ENCODE data around the gene SLF2. TPM values are rescaled to one million over a fixed set of nuclear protein-coding genes. Genes with fewer than 3 reads are reported as not detected.

SLF2 gene
- total and polyA plus RNA-seq, 9 of the 15 experiments (the other 6 are each of a cell fraction or from before 2014, with no cell fraction given) = 1.7 to 18.4 (median 7.8) TPM

DNA sequence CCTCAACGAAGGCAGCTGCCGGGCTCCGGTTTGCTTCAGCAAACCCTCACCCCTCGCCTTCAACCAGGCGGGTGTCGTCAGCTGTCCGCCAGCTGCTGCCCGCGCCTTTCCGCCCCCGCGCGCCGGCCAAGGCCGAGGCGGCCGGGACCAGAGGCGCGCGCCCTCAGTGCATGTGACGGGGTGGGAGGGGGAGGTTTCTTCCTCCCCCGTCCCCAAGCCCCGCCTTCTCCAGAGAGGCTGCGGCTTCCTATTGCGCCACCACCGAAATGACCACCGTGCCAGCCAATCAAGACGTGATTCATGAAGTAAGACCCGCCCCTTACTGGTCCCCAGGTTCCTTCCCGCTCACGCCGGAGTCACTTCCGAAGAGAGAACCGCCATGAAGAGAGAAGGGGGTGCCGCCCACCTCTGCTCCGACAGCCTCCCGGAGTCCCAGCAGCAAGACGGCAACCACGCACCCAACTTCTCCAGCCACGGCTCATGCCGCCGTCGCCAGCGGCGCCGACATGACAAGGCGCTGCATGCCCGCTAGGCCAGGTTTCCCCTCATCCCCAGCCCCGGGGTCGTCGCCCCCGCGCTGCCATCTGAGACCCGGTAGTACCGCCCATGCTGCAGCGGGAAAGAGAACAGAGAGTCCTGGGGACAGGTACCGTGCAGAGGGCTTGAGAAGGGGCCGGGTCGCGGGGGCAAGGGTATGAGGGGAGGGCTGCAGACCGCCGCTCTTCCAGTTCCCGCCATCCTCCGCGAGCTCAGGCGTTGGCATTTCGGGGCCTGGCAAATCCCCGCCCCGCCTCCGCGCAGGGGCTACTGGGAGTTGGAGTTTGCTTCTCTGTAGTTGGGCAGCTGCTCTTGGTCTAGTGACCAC lies at the start of gene SLF2 (continued):
- TF ChIP-seq, protein P1, sequence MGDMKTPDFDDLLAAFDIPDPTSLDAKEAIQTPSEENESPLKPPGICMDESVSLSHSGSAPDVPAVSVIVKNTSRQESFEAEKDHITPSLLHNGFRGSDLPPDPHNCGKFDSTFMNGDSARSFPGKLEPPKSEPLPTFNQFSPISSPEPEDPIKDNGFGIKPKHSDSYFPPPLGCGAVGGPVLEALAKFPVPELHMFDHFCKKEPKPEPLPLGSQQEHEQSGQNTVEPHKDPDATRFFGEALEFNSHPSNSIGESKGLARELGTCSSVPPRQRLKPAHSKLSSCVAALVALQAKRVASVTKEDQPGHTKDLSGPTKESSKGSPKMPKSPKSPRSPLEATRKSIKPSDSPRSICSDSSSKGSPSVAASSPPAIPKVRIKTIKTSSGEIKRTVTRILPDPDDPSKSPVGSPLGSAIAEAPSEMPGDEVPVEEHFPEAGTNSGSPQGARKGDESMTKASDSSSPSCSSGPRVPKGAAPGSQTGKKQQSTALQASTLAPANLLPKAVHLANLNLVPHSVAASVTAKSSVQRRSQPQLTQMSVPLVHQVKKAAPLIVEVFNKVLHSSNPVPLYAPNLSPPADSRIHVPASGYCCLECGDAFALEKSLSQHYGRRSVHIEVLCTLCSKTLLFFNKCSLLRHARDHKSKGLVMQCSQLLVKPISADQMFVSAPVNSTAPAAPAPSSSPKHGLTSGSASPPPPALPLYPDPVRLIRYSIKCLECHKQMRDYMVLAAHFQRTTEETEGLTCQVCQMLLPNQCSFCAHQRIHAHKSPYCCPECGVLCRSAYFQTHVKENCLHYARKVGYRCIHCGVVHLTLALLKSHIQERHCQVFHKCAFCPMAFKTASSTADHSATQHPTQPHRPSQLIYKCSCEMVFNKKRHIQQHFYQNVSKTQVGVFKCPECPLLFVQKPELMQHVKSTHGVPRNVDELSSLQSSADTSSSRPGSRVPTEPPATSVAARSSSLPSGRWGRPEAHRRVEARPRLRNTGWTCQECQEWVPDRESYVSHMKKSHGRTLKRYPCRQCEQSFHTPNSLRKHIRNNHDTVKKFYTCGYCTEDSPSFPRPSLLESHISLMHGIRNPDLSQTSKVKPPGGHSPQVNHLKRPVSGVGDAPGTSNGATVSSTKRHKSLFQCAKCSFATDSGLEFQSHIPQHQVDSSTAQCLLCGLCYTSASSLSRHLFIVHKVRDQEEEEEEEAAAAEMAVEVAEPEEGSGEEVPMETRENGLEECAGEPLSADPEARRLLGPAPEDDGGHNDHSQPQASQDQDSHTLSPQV (IDR thresholded peaks at IDR 0.05) = peak; percentile 33; the same call in 1 of the 2 replicates
- TF ChIP-seq, protein P2, sequence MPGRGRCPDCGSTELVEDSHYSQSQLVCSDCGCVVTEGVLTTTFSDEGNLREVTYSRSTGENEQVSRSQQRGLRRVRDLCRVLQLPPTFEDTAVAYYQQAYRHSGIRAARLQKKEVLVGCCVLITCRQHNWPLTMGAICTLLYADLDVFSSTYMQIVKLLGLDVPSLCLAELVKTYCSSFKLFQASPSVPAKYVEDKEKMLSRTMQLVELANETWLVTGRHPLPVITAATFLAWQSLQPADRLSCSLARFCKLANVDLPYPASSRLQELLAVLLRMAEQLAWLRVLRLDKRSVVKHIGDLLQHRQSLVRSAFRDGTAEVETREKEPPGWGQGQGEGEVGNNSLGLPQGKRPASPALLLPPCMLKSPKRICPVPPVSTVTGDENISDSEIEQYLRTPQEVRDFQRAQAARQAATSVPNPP (IDR thresholded peaks at IDR 0.05; ENCODE audit: borderline replicate concordance, insufficient read depth, insufficient read length) = no peak
- TF ChIP-seq L3MBTL2 (IDR thresholded peaks at IDR 0.05) (peak; percentile 94), CTBP1 (IDR thresholded peaks at IDR 0.05; ENCODE audit: borderline replicate concordance) (peak; percentile 50; the same call in 1 of the 2 replicates), U2AF1 (optimal IDR thresholded peaks at IDR 0.05; ENCODE audit: low read depth, low read length) (no peak), DPF2 (IDR thresholded peaks at IDR 0.05) (no peak), TAL1 (IDR thresholded peaks at IDR 0.05) (no peak), ZNF274 (IDR thresholded peaks at IDR 0.05; ENCODE audit: borderline replicate concordance, low read depth, low read length) (no peak), CBX5 (IDR thresholded peaks at IDR 0.05; ENCODE audit: borderline replicate concordance, low read depth) (no peak), PHTF2 (CRISPR knock-in tag; IDR thresholded peaks at IDR 0.05) (no peak), CBFB (CRISPR knock-in tag; IDR thresholded peaks at IDR 0.05) (no peak), CHD2 (IDR thresholded peaks at IDR 0.05; ENCODE audit: low read depth, low read length) (peak; percentile 53), ZNF445 (CRISPR knock-in tag; IDR thresholded peaks at IDR 0.05; ENCODE audit: low read depth) (no peak), NR2F6 (CRISPR knock-in tag; IDR thresholded peaks at IDR 0.05) (no peak), MYC (IDR thresholded peaks at IDR 0.05; ENCODE audit: low read depth, low read length) (peak; percentile 76; the same call in 1 of the 2 replicates), MYC (CRISPR knock-in tag; IDR thresholded peaks at IDR 0.05; ENCODE audit: borderline replicate concordance, low read depth) (peak; percentile 51; the same call in 1 of the 2 replicates), NFYB (IDR thresholded peaks at IDR 0.05; ENCODE audit: extremely low read depth, insufficient read length) (peak; percentile 64), DDX20 (tag; IDR thresholded peaks at IDR 0.05; ENCODE audit: low read depth) (no peak), ZNF707 (CRISPR knock-in tag; conservative IDR thresholded peaks at IDR 0.05) (no peak), HMGN3 (IDR thresholded peaks at IDR 0.05; ENCODE audit: borderline replicate concordance, extremely low read depth, insufficient read length, low read depth, low read length) (peak; percentile 56), SP1 (CRISPR knock-in tag; IDR thresholded peaks at IDR 0.05) (peak; percentile 67)
- TF ChIP-seq, protein P3, sequence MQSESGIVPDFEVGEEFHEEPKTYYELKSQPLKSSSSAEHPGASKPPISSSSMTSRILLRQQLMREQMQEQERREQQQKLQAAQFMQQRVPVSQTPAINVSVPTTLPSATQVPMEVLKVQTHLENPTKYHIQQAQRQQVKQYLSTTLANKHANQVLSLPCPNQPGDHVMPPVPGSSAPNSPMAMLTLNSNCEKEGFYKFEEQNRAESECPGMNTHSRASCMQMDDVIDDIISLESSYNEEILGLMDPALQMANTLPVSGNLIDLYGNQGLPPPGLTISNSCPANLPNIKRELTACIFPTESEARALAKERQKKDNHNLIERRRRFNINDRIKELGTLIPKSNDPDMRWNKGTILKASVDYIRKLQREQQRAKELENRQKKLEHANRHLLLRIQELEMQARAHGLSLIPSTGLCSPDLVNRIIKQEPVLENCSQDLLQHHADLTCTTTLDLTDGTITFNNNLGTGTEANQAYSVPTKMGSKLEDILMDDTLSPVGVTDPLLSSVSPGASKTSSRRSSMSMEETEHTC (IDR thresholded peaks at IDR 0.05) = peak; percentile 82
